Colon (tissue), 2 donors: ENCODE data around the gene RNASE8.
"Not testable (repeated sequence)": the region's sequence is repeated elsewhere in the genome, so short reads cannot be mapped to it uniquely, and the experiment has no call there.

ENCODE experiments used
- FAIRE-seq: peaks from 2 replicates; lab custom pipeline; 2012; peaks lifted over from hg19 to GRCh38; lab: Jason Lieb, UNC
- donor health status: control.
- donor health status: control.

RNASE8 gene

DNA sequence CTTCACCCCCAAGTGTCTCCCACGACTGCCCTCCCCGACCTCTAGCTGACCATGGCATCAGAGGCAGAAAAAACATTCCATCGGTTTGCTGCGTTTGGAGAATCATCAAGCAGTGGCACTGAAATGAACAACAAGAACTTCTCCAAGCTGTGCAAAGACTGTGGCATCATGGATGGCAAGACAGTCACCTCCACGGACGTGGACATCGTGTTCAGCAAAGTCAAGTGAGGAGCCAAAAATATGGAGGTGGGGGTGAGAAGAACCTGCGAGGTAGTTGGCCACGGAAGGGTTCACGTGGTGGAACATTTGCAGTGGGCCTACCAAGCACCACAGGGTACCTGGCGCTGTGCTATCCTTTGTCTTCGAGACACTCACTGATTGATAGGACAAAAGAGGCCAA lies 27.1 kb upstream of the RNASE8 start:
- no peak for FAIRE-seq

DNA sequence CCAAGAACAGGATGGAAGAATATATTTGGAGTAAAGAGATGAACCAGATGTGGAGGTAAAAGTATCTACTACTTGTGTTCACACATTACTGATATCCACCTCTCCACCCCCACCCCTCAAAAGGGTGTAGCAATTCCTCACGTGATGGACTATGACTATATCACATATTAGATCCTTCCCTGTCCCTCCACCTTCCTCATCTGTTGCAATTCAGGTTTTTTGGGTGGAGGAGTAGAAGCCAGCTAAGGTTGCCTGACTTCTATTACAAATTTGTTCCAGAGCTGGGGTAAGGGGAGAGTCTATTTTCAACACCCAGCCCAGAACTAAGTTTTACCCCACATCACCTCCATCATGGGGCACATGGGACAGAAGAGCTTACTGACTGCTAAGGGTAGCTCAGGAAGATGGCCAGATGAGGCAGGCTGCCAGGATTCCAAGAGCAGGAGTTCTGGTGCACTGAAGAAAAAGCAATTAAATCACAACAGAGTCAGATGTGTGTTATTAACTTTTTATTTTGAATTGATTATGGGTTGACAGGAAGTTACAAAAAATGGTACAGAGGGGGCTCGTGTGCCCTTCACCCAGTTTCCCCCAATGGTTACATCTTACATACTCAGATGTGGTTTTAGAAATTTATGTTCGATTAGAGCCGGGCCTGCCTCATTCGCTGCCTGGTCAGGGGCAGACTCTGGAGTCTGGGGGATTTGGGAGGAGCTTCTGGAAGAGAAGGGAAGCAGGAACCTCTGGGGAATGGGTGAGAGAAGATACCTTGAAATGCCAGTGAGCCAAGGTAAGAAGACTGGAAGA lies 25.1 kb upstream of the RNASE8 start:
- no peak for FAIRE-seq

DNA sequence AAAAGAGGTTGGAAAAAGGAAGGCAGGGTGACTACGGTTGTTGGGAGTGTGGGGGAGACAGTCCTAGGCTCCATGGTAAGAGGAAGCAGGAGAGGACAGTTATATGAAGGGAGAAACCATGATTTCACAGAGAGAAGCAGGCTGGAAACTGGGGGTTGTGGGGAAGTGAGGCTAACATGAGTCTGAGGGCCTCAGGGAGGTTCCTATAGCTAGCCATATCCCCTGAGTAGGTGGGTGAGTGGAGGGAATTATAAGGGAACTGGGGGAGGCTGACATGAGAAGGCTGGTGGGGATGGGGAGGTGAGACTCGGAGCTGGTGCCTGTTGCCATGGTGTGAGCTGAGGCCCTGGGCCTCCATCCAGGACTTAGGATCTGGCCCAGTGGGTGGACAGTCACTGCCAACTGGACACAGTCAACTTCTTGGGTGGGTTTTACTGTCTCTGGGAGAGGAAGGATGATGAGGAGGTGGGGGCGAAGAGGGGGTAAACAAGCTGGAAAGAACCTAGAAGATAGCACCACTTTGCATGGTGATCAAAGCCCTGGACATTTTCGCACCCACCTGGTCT lies 24.4 kb upstream of the RNASE8 start:
- no peak for FAIRE-seq

DNA sequence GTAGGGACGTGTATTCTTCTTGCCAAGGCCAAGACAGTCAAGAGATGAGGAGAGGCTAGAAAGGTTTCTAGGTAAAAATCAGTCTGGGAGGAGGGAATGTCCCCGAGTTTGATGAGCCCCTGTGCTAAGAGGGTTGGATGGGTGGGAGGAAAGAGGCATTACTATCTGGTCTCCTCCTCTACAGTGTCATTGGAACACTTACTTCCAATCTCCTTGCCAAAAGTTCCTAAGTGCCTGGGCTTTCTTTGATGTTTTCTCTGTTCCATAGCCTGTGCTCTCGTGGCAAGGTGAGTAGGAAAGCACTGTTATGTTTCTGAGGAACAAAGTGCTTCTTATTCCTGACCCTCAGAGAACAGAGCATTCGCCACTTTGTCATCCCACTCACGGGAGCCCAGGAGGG lies 22.9 kb upstream of the RNASE8 start, which contains the start of gene RNASE13:
RNASE13 (minus strand) TSS at position 101 of the 400 bp plus-strand sequence. CDS start 519 bp downstream, outside the sequence.
- no peak for FAIRE-seq

DNA sequence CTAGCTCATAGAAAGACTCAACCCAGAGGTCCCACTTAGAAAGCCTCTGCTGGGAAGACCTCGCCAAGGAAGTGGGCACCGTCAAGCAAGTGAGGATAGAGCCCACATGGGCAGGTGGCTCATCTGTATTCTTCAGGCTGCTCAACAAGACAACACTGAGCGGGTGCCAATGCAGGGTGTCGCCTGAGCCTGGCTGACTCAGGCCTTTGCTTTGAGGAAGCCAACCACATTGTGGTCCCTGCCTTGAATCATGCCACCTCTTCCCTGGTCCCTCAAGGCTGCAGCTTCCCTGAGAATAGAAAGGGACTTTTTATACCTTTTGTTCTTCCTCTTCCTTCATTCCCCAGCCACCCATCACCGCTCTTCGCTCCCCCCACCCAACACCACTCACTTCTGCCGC lies 20.9 kb upstream of the RNASE8 start:
- FAIRE-seq: no peak

DNA sequence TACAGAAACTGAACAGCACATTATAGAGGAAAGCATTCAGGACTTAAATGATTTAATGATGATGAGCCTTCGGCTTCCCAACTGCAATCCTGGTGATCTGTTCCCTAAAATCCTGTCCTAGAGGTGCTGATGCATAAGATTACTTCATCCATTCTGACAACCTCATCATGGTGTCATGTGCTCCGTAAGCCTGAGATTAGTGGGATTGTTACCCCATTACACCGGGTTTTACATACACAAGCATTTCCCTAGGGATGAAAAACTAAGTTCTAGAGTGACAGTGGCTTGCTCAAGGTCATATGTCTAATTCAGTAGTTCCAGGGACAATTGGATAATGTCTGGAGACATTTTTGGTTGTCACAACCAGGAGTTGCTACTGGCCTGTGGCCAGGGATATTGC lies 20.5 kb upstream of the RNASE8 start:
- FAIRE-seq: no peak

DNA sequence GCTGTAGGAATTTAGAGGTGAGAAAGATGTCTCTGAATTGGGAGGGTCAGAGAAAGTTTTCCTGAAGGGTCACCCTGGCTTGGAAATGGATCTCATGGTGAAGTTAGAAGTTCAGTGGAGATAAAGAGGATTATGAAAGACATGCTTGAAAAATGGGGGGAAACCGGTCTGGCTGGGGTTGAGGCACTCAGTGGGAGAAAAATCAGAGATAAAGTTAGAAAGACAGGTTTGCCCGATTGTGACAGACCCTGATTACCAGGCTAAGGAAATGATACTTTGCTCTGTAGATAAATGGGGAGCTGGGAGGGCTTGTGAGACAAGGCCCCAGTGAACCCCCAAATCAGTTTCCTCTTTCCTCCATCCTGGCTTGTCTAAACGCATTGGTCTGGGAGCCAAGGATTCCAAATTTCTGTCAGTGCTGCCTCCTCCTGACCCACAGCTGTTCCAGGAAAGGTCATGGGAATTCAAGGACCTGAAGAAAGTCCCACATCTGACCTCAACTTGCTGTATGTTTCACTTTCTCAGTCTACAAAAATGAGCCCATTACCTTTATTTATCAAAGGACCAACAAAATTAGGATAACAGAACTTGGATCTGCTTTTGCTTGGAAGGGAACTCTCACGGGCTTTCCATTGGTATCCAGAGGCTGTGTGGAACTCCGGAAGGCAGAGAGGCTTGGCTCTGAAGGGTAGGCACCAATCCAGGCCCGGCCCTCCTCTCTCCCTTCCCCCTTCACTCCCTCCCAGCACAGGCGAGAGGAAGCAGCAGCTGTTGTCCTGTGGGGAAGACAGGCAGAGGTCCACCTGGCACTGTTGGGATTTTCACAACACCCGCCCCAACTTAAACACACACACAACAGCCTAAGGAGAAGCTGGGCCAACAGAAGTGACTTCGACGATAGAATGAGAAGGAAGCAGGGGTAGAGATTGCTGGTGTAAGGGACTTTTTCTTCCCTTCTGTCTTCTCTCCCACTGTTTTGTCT lies 18.9 kb upstream of the RNASE8 start:
- FAIRE-seq: no peak

DNA sequence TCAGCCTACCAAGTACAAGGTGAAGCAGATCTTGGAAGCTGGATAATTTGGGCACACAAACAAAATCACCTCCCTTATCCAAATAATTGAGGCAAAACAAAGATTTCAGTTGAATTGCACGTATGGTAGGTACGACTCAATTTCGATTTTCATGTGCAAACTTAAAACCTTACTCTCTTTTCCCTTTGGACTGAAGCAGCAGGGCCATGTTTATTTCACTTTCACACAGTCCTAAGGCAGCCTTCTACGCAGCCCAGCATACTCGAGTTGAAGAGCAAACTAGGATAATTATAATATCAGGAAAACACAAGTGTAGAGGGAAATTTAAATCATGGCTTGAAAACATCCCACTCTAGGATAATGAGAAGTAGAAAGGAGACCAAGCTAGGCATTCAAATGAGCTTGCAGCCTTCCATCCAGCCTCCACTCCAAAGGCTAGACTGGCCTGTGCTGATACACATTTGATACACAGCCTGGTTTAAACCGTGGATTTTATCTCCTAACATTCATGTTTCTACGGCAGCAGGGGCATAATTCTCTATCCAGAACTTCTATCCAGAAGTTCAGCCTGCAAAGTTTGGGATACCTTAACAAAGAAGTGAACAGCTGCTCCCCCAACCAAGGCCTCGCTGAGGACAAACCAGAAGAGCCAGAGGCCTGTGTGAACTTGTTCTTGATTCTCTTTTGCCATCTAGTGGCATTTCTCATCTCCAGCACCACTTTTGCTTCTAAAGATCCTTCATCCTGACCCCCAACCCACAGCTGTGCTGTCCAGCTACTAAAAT lies 17.8 kb upstream of the RNASE8 start:
- no peak for FAIRE-seq

DNA sequence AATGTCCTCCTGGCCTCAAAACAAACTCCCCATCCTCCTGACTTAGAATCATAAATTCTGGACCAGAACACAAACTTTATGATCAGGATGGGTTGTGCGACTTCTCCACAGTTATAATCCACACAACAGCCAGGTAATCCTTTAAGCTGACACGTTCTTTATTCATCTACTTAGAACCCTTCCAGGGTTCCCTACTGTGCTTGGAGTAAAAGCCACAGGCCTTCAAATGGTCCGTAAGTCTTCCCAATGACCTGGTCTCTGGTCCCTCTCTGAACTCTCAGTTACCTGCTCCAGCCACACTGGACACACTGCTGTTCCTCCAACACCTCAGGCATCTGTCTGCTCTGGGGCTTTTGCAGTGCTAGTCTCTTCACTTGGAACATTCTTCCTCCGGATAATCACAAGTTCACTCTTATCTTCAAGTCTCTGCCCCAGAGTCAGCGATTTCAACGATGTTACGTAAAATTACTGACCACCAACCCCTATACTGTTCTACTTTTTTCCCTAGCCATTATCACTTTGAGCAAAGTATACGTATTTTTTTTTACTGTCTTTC lies 17.2 kb upstream of the RNASE8 start:
- FAIRE-seq: no peak

DNA sequence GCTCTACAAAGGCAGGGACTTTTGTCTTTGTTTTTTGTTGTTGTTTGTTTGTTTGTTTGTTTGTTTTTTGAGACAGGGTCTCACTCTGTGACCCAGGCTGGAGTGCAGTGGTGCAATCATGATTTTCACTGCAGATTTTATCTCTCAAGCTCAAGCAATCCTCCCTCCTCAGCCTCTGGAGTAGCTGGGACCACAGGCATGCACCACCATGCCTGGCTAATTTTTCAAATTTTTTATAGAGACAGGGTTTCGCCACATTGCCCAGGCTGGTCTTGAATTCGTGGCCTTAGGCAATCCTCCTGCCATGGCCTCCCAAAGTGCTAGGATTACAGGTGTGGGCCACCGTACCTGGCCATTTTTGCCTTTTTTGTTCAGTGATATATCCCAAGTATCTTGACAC lies 16.7 kb upstream of the RNASE8 start:
- FAIRE-seq: not testable (repeated sequence)

DNA sequence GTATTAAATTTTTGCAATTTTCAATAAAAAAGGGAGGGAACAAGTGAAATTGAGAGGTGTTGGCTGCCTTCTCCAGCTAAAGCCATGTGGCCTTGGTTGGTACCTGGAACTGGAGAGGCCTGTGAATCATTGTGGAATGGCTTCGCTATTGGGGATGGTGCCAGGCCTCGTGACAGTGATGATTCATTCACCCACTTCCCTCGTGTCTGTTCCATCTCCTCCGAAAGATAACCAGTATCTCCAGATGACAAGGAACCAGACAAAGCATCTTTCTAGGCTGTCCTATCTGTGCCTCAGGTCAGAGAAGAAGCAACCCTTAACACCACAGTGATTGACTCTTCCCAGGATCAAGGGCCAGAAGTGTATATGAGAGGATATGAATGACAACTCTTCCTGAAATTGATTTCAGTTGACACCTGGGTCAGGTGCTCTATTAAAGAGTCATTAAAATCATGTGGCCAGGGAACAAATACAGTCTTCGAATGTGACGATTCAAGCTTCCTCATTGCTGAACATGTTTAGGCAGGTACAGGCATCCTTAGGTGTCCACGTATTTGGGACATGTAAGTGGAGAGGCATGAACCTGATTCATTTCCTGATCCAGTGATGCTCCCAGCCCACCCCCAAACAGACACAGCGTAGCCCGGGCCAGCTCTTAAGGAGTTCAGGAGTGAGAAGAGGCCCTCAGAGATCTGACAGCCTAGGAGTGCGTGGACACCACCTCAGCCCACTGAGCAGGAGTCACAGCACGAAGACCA lies 15.8 kb upstream of the RNASE8 start, which contains the start of gene RNASE7:
RNASE7 (plus strand) TSS at position 687 of the 758 bp plus-strand sequence. CDS start 631 bp downstream, outside the sequence.
- no peak for FAIRE-seq

DNA sequence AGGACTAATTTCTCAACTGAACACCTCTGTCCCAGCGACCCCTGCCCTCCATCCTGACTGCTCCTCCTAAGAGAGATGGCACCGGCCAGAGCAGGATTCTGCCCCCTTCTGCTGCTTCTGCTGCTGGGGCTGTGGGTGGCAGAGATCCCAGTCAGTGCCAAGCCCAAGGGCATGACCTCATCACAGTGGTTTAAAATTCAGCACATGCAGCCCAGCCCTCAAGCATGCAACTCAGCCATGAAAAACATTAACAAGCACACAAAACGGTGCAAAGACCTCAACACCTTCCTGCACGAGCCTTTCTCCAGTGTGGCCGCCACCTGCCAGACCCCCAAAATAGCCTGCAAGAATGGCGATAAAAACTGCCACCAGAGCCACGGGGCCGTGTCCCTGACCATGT lies 14.7 kb upstream of the RNASE8 start:
- no peak for FAIRE-seq

DNA sequence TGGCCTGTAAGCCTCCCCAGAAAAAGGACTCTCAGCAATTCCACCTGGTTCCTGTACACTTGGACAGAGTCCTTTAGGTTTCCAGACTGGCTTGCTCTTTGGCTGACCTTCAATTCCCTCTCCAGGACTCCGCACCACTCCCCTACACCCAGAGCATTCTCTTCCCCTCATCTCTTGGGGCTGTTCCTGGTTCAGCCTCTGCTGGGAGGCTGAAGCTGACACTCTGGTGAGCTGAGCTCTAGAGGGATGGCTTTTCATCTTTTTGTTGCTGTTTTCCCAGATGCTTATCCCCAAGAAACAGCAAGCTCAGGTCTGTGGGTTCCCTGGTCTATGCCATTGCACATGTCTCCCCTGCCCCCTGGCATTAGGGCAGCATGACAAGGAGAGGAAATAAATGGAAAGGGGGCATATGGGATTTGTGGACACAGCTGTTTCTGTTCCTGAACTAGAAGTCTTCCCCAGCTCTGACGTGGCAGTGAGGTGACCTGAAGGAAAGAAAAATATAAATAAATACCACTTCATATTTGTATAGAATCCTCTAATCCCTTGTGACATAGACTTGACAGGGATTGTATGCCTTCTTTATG lies 14.1 kb upstream of the RNASE8 start:
- no peak for FAIRE-seq

DNA sequence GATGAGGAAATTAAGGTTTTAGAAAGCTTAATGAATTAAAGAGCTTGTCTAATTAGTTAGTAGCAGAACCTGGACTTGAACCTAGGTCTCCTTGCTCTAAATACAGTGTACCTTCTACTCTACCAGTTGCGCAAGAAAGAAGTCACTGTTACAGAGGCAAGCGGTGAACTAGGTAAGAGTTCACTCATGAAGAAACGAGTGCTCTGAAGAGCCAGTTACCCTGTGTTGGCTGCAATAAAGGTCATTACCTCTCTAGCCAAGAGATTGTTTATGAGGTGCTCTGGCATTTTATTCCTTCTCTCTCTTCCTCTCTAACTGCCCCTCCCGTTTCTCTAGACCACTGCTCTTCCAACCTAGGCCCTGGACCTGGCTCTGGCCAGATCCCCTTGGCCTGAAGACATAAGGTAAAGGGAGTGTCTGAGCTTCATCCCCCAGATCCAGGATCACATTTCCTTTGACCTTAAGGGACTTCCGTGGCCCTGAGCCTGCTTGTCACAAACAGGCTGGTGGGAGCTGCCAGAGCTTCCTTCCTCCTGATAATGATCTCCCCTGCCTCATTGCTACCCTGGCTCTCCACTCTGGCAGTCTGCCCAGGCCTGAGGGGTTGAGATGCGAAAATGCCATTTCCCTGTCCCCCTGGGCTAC lies 13.5 kb upstream of the RNASE8 start:
- no peak for FAIRE-seq

DNA sequence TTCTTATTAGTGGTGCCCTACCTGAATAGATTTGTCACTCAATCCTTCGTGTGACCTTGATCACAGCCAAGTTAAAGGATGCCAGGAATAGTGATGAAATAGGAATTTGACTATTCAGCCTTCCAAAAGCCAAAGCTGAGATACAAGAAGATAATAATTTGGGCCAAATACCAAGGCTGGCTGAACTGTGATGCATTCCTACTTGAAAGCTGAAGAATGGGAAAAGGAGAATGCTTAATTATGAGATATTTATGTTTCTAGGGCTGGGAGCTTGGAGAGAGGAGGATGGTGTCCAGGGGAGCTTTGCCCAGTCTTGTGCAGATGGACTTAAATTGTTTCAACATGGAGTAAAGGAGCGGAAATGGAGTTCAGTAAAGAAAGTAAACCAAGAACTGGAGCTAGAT lies 10.2 kb upstream of the RNASE8 start:
- no peak for FAIRE-seq

DNA sequence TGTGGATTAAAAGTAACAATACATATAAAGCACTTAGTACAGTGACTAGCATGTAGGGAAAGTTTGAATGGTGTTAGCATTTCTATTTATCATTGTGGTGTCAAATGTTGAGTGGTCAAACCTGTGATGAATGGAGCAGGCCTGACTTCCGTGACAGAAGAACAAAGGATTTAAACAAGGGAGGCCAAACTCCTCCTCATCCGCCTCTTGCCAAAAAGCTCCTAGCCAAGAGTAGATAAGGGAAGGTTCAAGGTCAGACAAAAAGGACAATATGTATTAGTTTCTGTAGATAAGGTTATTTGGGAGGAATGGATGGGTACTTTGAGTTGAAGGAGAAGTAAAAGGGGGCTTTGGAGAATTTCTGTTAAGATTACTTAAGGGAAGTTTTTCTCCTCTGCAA lies 9.0 kb upstream of the RNASE8 start:
- FAIRE-seq: no peak

DNA sequence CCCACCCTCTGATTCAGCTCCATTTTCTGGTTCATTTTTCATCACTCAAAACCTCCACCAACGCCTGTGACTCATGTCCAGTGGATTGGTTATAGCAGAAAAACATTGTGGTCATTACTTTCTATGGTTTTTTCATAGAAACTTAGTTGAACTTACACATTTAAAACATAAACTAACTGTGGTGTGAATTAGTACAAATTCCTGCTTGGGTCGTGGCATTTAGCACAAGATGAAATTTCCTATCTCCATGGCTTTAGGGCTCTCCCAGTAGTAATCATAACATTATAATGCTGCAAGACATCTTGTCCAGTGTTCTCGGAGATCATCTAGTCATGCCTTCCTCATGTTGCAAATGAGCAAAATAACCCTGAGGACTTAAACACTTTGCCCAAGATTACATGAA lies 8.3 kb upstream of the RNASE8 start:
- FAIRE-seq: no peak

DNA sequence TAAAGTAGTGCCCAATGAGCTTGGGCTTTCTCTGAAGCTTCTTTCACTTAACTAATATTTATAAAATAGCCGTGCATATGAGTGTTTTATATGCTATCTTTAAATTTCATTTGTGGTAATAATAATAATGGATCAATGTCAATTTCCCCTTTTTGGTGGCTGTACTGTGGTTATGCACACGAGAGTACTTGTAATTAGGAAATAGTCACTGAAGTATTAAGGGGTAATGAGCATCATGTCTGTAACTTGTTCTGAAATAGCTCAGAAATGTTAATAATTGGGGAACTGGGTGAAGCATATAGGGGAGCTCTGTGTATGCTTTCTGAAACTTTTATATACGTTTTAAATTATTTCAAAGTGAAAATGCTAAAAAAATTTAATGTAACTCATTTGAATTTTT lies 7.0 kb upstream of the RNASE8 start:
- FAIRE-seq: no peak

DNA sequence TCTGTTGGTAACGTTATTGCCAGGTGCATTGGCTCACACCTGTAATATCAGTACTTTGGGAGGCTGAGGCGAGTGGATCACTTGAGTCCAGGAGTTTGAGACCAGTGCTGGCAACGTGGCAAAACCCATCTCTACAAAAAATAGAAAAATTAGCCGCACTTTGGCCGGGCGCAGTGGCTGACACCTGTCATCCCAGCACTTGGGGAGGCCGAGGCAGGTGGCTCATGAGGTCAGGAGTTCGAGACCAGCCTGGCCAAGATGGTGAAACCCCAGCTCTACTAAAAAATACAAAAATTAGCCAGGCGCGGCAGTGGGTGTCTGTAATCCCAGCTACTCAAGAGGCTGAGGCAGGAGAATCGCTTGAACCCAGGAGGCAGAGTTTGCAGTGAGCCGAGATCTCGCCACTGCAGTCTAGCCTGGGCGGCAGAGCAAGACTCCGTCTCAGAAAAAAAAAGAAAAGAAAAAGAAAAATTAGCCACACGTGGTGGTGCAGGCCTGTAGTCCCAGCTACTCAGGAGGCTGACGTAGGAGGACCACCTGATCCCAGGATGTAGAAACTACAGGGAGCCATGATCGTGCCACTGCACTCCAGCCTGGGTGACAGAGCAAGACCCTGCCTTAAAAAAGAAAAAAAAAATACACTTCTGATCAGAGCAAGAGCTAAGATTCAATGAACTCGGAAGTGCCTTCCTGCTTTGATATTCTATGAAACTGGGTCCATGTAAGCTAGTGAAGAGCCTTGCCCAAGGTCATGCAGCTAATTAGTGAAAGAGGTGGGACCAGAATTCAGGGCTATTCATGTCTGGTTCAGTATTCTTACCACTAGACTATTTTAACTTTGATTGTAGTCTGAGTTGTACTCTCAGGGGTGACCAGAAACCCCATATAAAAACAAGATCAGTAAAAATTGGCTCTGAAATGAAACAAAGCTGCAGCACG lies 4.2 kb upstream of the RNASE8 start:
- no peak for FAIRE-seq
